ENCODE data around the gene PALLD.
A peak's percentile ranks its signal among the peaks of the same experiment; 100 is the strongest.
"Not testable (repeated sequence)": the region's sequence is repeated elsewhere in the genome, so short reads cannot be mapped to it uniquely, and the experiment has no call there.

The PALLD gene

GRCh38 chr4:168804146-168804545 is 307.3 kb downstream of the PALLD start:
- DNase-seq, result no peak

- DNase-seq, result no peak
Measured at GRCh38 chr4:168805341-168805740, 308.5 kb downstream of the PALLD start.

GRCh38 chr4:168806247-168806646 is 309.4 kb downstream of the PALLD start:
- not testable (repeated sequence) for DNase-seq

DNA sequence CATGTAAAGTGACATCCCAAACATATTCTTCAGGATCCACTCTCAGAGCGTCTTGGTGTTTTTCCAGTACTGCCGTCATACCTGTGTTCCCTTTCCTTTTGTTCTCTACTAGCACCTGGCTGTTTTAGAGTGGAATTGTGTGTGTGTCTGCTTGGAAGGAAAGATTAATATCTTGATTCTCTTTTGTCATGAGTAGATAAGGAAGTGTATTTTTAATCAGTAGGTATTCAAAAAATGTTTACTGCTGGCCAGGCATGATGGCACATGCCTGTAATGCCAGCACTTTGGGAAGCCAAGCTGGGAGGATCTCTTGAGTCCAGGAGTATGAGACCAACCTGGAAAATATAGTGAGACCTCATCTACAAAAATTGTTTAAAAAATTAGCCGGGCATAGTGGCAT is 314.4 kb downstream of the PALLD start:
- no peak for DNase-seq

- DNase-seq, result no peak
Measured at GRCh38 chr4:168811786-168812651, 315.2 kb downstream of the PALLD start.

DNA sequence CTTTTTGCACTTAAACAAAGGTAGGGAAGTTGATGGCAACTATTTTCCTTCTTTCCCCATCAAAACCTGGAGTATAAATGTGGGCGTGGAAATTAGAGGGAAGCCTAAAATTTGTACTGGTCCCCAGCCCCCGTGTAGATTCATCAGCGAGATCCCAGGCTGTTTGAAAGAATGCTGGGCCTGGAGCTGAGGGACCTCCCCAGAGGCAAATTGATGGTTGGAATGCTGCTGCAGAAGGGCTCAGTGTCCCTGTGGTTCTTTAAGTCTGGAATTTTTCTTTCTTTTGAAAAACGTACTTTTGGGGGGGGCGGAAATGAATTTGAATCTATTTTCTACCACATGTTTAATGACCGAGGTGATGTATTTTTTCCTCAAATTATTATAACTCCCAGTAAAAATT is 316.0 kb downstream of the PALLD start:
- DNase-seq, result no peak

DNA sequence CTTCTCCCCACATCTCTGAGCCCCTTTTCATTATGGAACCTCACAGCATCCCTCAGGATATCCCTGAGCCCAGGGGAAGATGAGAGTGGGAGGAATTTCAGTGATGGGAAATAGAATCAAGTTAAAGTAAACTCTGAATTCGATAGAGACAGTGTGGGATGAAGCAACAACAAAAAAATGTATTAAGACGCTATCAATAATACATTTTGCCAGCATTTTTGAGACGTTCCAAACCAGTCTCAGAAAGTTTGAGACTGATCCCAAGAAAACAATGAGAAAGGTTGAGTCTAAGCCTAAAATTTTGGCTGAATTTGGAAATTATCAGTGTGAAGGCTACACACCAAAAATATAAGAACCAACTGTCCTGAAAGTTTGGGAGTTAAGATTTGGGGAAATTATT is 317.0 kb downstream of the PALLD start:
- no peak for DNase-seq

DNA sequence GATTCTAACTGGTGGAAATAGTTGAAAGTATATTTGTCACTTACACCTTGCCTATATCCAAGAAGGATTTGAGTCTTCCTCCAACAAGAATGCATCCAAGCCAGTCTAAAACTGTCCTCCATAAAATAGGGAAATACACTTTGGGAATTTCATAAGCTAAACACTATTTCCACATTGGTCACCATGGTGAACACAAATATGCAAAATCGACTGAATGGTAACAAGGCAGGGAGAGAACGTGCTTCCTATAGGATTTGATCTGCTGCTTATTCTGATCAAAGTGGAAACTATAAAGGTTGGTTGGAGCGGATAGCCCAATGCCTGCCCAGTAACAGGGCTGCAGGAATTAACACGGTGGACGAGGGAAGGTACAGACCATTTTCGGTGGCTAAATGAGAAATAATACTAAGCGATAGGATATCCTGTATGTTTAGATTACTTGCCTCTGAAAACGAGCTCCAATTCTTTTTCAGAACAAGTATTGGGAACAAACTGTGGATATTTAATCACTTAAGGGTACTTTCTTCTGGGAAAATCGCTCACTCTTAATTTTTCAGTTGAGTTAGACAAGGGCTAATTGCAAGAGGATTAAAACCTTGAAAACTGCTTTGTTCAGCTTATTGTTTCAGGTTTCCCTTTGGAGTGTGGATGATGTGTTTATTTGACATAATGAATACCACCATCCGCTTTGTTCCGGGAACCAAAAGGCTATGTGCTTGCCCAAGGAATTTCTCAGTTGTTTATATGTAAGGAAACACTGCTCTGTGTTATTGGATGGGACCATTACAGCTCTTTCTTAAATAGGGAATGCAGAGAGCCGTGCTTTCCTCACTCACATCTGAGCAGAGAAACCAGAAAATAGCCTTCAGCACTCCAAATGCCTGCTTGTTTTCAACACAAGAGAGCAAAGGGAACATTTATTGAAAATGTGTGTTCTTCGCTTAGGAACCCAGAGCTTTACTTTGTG is 318.8 kb downstream of the PALLD start:
- DNase-seq, result no peak

DNA sequence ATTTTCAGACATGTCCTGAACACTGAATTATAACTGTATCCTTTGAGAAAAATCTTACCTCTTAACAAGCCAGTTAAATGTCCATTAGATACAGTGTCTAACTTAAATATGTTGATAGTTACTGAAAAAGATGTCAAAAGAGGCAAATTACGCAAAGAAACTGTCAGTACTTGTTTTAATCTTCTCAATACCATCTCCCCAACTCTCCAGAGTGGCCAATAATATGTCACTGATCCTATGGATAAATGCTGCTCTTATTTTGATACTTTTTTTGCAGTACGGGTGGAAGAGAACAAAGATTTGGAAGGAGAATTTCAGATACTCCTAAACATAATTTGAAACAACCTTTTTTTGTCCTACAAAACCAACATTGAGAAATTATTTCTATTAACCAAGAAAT is 320.5 kb downstream of the PALLD start:
- DNase-seq, result no peak

GRCh38 chr4:168822481-168822880 is 325.6 kb downstream of the PALLD start:
- DNase-seq, result no peak

GRCh38 chr4:168825975-168826374 is 329.1 kb downstream of the PALLD start:
- DNase-seq, result no peak

GRCh38 chr4:168826620-168827019 is 329.8 kb downstream of the PALLD start:
- DNase-seq, result no peak

DNA sequence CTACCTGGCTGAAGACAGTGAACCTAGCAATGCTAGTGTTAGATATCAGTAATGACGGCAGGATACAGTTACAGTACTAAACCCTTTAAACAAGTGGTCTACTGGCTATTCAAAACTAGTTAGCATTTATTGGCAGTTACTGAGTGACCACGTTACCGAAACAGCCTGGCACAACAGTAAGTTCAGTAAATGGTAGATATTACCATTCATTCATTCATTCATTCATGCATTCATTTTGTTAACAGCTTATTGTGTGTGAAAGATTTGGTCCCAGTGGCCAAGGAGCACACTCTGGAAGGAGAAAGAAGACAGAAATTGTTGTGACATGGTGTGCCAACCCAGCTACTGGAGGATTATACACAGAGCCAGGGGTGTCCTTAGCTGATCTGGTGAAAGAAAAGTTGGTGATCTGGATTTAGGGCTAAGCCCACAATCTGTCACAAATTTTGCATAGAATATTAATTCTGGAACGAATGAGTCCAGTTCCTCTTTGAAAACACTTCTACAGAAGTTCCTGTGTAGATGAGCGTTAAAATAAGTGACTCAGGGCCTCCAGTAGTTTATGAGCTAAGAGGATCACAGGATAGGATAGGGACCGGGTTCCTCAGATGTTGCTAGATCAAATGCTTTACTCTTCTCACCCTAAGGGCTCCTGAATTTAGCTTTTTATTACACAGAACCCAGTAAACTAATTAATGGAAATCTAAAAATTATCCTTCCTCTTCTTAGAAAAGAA is 334.1 kb downstream of the PALLD start:
- no peak for DNase-seq

- DNase-seq, result no peak
Measured at GRCh38 chr4:168831585-168831918, 334.7 kb downstream of the PALLD start.

- peak; percentile 70 for DNase-seq
Measured at GRCh38 chr4:168831919-168832762, 335.3 kb downstream of the PALLD start.

DNA sequence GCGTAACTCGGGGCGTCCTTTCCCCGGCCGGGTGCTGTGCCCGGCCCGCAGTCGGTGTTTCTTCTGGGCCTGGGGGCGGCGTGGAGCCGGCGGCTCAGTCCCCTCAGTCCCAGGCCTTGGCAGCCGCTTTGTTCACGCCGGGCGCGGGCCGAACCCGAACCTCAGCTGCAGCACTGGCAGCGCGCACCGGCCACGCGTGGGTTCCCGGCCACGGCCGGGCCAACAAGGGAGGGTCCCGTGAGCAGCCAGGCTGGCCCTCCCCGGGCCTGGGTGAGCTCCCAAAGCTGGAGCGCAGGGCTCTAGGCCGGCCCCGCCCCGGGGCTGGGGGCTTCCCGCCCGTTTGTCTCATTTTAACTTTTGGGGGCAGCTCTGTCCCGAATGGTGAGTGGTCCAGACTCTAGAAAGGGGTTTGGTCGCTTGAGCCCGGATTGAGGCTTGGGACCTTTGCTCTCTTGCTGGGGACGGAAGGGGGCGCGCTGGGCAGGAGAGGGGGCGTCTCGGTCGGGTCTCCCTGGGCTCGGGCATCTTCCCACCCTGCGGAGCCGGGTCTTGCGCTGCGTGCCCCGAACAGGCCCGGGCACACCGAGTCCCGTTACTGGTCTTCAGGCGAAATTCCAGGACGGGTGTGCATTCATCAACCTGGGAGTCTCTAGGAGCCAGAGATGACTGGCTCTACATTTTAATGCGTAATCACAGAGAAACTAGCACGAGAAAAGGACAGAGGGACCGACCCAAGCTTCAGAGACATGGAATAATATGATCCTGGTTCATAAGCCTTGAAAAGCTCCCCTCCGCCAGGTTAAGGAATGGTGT is 336.1 kb downstream of the PALLD start:
- DNase-seq, result no peak

GRCh38 chr4:168833881-168834280 is 337.0 kb downstream of the PALLD start:
- no peak for DNase-seq

DNA sequence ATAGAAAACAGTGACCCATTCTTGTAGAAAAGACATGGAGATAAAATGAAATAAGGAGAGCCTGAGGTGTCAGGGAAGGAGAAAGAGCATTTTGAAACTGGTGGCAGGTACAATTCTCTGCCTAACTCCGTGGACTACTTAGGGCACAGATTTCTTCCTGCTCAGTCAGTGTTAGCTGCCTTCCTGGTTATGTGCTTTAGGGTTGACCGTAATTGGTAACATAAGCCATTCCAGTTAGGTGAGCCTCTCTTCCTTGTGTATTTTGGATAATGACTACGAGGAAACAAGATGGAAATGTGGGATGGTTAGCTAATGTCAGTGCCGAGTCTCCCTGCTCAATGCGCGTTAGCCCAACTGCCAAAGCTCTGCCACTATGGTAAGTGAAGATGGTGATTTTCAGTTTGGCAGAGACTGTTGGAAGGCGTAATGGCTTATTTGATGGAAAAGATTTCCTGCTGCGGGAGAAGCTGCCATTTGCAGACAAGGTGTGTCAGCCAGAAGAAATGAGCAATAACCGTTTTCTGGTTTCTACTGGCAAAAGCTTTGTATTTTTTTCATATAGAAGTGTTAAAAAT is 339.1 kb downstream of the PALLD start:
- DNase-seq, result no peak

GRCh38 chr4:168836490-168836889 is 339.6 kb downstream of the PALLD start:
- DNase-seq, result peak; percentile 33

GRCh38 chr4:168837922-168838321 is 341.1 kb downstream of the PALLD start:
- DNase-seq, result no peak

Measured in stimulated activated CD4-positive, alpha-beta T cell treated with anti-CD3 and anti-CD28 coated beads, Interleukin-1b, Interleukin-23, amount 100 ng/mL, for 48 hours (primary cell).